A204.1 (cell line): Measurements from ENCODE around the gene AMZ1.
"Not testable (repeated sequence)": the region's sequence is repeated elsewhere in the genome, so short reads cannot be mapped to it uniquely, and the experiment has no call there.

ENCODE experiments used
- FAIRE-seq: peaks from 2 replicates; lab custom pipeline; 2012; peaks lifted over from hg19 to GRCh38; lab: Jason Lieb, UNC

Gene AMZ1

DNA sequence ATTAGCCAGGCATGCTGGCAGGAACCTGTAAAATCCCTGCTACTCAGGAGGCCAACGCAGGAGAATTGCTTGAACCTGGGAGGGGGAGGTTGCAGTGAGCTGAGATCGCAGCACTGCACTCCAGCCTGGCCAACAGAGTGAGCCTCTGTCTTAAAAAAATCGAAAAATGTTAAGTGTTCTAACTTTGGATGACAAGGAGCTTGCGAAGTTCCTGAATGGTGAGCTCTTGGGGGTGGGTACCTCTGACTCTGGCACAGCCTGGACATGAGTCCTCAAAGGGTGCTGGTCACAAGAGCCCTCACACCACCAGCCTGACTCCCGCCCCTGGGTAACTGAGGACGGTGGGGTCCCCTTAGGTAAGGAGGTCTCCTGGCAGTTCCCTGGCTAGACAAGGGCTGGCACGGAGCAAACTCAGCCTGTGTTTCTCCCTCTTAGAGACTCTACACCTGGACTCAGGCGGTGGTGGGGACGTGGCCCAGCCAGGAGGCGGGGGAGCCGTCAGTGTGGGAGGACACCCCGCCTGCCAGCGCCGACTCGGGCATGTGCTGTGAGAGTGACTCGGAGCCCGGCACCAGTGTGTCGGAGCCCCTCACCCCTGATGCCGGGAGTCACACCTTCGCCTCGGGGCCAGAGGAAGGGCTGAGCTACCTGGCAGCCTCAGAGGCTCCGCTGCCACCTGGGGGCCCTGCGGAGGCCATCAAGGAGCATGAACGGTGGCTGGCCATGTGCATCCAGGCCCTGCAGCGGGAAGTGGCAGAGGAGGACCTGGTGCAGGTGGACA is 24.1 kb downstream of the AMZ1 start:
- FAIRE-seq = no peak

DNA sequence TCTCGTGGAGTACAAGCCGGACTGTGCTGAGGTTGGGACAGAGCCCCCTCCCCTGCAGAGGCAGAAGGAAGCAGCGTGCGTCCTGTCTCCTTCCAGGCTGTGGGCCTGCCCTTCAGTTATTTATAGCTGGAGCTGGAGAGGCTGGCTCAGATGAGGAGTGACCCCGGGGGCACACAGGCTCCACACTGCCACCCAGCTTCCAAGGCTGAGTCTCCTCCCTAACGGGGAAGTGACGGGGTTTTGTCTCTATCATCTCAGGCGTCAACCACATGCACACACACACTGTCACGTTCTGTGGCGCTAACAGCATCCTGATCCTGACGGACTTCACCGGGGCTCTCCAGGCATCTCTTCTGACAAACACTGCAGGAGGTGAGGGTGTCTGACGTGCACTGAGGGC is 25.4 kb downstream of the AMZ1 start:
- no peak for FAIRE-seq

DNA sequence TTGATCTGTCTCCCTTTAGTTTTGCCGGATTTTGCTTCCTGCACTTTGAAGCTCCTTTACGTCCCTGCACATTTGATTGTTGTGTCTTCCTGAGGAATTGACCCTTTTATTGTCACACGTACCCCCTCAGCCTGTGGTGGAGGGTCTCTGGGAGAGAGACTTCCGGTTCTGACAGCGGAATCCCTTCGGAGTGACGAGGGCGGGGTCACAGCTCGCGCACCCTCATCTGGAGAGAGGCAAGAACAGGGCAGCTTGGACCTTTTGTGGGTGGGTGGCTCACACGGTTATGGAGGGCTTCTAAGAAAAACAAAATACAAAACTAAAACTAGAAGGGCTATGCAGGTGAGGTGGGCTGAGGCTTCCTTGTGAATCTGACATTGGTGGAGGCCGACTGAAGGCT is 26.0 kb downstream of the AMZ1 start:
- no peak for FAIRE-seq

GRCh38 chr7:2714636-2715035 is 26.6 kb downstream of the AMZ1 start:
- no peak for FAIRE-seq

- FAIRE-seq = no peak
These were observed 27.6 kb downstream of the AMZ1 start for GRCh38 chr7:2715341-2716231.

DNA sequence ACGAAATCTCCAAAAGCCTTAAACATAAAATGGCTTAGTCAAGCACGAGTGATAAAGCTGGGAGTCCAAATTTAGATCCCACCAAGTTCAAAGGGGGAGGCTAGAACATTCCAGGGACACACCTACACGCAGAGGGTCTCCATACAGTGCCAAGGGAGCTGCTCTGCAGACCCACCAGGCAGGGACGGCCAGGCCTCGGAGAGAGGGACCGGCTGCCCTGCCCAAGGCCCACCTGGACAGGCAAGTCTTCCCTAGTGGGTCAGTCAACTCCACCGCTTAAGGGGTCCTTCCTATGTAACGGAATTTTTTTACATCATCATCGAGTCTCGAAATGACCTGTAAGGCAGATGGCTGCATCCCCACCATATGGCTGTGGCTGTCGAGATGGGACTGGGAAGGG is 28.5 kb downstream of the AMZ1 start:
- no peak for FAIRE-seq

DNA sequence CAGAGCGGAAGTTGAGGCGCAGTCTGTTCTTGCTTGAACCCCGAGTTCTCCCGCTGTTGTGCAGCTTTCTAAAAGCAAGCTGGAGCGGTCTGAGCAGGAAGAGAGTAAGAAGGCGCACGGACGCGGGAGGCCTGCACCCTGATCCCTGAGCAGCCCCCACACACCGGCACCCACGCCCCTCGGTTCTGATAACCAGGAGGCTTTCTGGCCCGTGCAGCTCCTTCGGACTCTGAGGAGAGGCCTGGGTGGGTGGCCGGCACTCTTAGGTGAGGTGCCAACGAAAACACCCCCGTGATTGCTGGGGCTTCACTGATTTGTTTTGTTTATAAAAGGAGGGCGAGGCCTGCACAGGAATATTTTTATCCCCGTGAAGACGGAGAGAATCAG is 28.9 kb downstream of the AMZ1 start:
- no peak for FAIRE-seq

GRCh38 chr7:2717293-2718261 is 29.6 kb downstream of the AMZ1 start:
- FAIRE-seq = no peak

DNA sequence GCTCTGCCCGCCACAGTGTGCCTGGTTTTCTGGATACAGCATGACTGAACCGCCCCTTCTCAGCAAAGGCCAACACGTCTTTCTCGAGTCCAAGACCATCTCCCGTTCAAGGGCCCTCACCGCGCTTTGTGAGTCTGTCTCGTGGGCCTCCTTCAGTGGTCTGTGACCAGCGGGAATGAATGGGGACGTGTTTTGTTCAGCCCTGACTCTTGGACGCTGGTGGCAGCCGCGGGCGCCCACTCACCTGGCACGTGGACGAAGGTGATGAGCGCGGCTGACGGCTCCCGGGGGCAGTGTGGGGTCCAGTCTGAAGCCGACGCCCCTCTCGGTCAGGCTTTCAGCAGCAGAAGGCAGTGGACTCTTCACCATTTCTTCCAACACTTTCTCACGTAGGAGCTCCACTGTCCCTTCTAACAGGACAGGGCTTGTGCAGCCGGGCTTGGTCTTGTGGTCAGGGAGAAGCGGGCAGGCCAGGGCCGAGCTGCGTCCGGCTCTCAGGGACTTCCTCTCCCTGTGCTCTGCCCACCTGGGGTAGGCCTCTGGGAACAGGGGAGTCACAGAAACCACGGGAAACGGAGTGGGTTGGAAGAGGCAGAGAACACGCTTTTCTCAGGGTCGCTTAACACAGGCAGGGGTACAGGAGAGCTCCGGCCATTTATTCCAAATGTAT is 30.4 kb downstream of the AMZ1 start:
- no peak for FAIRE-seq

DNA sequence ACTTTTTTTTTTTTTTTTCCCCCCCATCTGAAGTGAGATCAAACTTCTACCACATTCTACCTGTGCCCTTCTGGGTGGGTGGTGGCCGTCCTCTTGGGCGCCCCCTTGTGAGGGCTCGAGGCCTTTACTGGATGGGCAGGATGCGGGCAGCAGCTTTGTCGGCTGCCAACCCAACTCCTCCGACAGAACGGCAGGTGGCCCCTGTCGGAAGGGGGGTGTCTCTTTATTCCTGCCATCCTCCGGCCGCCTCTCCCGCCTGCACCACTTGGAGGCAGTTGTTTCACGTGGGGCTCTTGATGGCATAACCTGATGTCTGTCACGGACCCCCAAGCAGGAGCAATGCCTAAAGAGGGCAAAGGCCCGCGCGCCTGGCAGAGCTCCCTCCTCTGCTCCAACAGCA is 31.0 kb downstream of the AMZ1 start:
- no peak for FAIRE-seq

- no peak for FAIRE-seq
These were observed 32.0 kb downstream of the AMZ1 start for GRCh38 chr7:2720024-2720423.

DNA sequence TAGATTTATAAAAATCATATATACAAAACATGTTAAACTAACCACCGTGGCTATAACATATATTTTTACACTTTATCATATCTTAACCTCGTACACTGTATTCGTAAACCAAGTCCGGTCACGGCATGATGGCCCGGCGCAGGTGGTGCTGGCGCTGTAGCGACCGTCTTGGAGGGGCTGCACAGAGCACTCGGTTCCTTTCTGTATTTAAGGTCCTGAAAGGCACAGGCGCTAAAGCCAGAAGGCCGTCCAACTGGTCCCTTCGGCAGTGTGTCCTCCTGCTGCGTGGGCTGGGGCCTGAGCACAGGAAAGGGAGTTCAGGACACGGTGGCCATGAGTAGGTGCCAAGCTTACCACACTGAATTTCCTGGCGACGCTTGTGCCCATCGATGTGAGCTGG is 33.8 kb downstream of the AMZ1 start:
- no peak for FAIRE-seq

DNA sequence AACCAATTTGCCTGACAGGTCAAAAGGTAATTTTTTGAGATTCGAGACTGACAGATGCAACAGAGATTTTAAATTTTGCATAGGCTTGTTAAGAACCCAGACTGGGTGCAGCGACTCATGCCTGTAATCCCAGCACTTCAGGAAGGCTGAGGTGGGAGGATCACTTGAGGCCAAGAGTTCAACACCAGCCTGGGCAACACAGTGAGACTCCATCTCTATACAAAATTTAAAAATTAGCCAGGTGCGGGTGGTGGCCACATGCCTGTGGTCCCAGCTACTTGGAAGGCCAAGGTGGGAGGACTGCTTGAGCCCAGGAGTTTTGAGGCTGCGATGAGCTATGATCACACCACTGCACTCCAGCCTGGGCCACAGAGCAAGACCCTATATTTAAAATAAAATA is 34.6 kb downstream of the AMZ1 start:
- FAIRE-seq = no peak

DNA sequence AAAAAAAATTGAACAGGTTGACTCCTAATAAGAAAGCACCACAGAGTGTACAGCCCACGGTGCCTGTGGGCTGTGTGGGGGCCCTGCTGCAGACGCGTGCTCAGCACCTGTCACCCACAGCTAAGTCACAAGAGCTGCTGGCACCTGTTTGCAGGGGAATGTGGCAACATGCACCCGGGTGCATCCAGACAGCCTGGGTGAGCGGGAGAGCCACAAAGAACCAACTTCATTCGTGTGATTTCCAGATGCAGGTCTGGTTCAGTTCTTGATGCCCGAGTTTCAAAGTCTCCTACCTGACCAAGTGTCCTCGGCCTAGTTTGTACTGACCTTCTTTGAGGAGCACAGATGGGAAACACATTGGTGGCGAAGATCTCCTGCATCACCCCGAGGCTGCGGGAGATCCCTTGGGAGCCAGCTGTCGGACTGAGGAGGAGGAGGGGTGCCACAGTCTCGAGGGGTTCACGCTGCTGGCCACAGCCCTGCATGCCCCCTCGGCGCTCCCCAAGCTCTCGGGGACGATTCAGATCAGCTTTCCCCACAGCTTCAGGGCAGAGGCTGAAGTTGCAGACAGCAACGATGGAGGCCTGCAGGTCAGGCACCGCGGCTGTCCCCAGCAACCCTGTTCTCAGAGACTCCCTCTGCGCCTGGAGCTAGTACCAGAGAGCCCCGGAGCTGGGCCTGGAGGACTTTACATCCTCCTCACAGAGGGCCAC is 35.3 kb downstream of the AMZ1 start:
- no peak for FAIRE-seq

- not testable (repeated sequence) for FAIRE-seq
These were observed 36.0 kb downstream of the AMZ1 start for GRCh38 chr7:2724036-2724435.

DNA sequence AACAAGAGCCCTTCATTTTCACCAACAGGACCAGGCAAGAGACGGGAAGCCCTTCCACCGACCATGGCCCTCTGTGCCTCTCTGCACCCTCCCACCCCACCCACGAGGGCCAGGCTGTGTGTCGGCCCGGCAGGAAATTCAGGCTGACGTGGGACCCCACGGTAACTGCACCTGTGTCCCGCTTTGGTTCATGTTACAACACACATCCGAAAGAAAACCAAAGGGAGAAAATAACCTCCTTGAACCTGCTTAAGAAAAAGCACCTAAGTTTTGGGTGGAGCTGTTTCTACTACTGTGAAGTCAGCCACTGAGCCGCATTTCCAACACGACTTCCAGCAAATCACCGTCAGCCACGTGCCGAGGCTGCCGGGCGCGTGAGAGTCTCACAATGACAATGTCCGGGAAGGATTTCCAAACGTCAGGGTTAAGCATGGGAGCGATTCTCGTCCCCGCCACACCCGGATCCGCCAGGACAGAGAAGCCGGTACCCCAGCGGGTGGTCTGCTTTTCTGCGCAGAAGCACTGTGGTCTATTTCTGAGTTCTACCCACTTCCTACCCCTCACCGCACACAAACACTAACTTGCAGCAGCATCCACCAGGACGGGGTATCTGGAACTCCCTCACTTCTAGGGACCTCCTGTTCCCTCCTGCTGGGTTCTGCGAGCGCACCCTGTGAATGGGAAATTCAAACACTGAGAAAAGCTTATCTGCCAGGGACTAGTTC is 36.6 kb downstream of the AMZ1 start:
- no peak for FAIRE-seq

- no peak for FAIRE-seq
These were observed 37.4 kb downstream of the AMZ1 start for GRCh38 chr7:2725178-2726105.

DNA sequence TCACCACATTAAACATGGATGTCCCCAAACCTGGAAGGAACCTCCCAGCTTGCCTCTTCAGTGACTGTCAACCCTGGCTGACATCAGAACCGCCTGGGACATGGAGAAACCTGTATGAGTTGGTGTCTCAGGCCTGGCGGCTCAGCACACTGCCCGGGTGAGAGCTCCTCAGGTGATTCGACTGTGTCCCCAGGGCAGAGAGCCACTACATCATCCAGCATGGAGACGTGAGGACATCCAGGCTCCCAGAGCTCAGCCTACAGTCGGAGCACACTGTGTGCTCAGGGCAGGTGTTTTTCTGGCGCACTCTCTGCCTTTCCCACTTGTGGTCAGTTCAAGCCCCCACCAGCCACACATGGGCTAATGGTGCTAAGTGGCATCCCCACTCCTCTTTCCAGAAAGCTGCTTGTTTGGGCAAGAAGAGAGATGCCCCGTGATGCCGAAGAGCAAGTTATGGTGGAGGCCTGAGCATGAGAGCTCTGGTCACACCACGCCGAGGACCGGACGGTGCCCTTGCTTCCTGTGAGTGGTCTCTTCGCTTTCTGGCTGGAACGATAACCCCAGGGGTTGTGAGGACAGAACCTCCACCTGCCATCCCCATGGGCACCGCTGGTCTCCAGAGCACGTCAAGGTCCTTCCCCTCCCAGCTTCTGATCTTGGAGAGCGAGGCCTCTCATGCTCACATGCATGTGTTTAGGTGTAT is 38.5 kb downstream of the AMZ1 start:
- FAIRE-seq = no peak

DNA sequence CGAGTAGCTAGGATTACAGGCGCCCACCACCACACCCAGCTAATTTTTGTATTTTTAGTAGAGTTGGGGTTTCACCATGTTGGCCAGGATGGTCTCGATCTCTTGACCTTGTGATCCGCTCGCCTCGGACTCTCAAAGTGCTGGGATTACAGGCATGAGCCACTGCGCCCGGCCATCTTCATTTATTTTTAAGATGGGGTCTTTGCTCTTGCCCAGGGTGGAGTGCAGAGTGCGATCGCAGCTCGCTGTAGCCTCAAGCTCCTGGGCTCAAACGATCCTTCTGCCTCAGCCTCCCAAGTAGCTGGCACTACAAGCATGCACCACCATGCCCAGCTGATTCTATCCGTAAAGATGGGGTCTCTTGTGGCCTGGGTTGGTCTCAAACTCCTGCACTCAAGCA is 39.2 kb downstream of the AMZ1 start:
- FAIRE-seq = not testable (repeated sequence)
